GM12878 (cell line): ENCODE measurements around the gene EEF1AKMT3. TPM values are rescaled to one million over a fixed set of nuclear protein-coding genes. Genes with fewer than 3 reads are reported as not detected.

ENCODE experiments used
- ATAC-seq: fragments of 200-7000 bp; cut with Tn5 transposase; 3 replicates; pipeline ENCODE4 v1.9.1; 2020; ENCODE audit warnings: mild to moderate bottlenecking, moderate library complexity
- BruUV-seq: library from RNA; stranded (reverse); fragments of 400-500 nt; replicated peaks from 2 replicates; lab custom pipeline; 2021; lab: Mats Ljungman, UMichigan
- CTCF ChIA-PET: fragments of 300-600 bp; sonication (Branson Sonifier 250); formaldehyde crosslinking; extraction: SDS; loops from one replicate; lab custom pipeline; 2021; ENCODE audit warnings: inconsistent platforms; lab: Yijun Ruan, JAX
- POLR2A ChIA-PET: fragments of 350-600 bp; formaldehyde crosslinking; extraction: SDS; loops from one replicate; lab custom pipeline; 2021; ENCODE audit warnings: inconsistent platforms; lab: Charles Lee
- RAD21 ChIA-PET: fragments of 300-600 bp; sonication (Branson Sonifier 250); formaldehyde crosslinking; loops from one replicate; lab custom pipeline; 2023; ENCODE audit warnings: antibody characterized with exemption; ENCODE audit not compliant: unreplicated experiment; lab: Charles Lee
- SMC1A ChIA-PET: fragments of 300-600 bp; sonication (Branson Sonifier 250); formaldehyde crosslinking; loops from one replicate; lab custom pipeline; 2023; ENCODE audit not compliant: unreplicated experiment, uncharacterized antibody; lab: Charles Lee
- DNase-seq: peaks from one replicate; pipeline ENCODE4 v3.0.0-alpha.2; 2011; ENCODE audit warnings: low read depth, low spot score
- FAIRE-seq: peaks from 3 replicates; lab custom pipeline; 2011; peaks lifted over from hg19 to GRCh38; lab: Jason Lieb, UNC
- H2AFZ ChIP-seq: 2 replicates; pipeline ENCODE4 v1.6.0; 2011; ENCODE audit warnings: low read depth, low read length, control low read depth; ENCODE audit not compliant: control insufficient read depth
- H3K27ac ChIP-seq: 2 replicates; pipeline ENCODE4 v1.5.1; 2011; ENCODE audit warnings: control low read depth; ENCODE audit not compliant: control insufficient read depth, insufficient read depth
- H3K27me3 ChIP-seq, 2 experiments: replicated peaks in 1 of 2; 2 replicates each; pipeline versions ENCODE4 v1.6.0 to v1.6.1; 2011; ENCODE audit warnings: low read length in 1 of 2; ENCODE audit not compliant: control insufficient read depth in 2 of 2, insufficient read depth in 2 of 2
- H3K36me3 ChIP-seq, 2 experiments: 2 replicates each; pipeline ENCODE4 v1.5.1; 2011; ENCODE audit warnings: low read length in 1 of 2; ENCODE audit not compliant: control insufficient read depth in 2 of 2, insufficient read depth in 2 of 2
- H3K4me1 ChIP-seq: 2 replicates; pipeline ENCODE4 v1.6.1; 2011; ENCODE audit warnings: mild to moderate bottlenecking, low read length, moderate library complexity, mixed read lengths; ENCODE audit not compliant: control insufficient read depth, insufficient read depth
- H3K4me2 ChIP-seq: 2 replicates; pipeline ENCODE4 v1.6.0; 2011; ENCODE audit warnings: control low read depth; ENCODE audit not compliant: control insufficient read depth, insufficient read depth
- H3K4me3 ChIP-seq: fragments of 200-600 bp; sonication (generic); 2 replicates; pipeline ENCODE4 v1.5.1; 2016
- H3K79me2 ChIP-seq: 2 replicates; pipeline ENCODE4 v1.6.0; 2011; ENCODE audit warnings: low read length; ENCODE audit not compliant: control insufficient read depth, insufficient read depth
- H3K9ac ChIP-seq: 2 replicates; pipeline ENCODE4 v1.8.0; 2011; ENCODE audit warnings: low read length, control low read depth, mixed read lengths; ENCODE audit not compliant: control insufficient read depth, insufficient read depth
- H3K9me3 ChIP-seq: replicated peaks from 3 replicates; pipeline ENCODE4 v1.5.1; 2011; ENCODE audit warnings: mild to moderate bottlenecking, low read length; ENCODE audit not compliant: control insufficient read depth, insufficient read depth
- H4K20me1 ChIP-seq: 2 replicates; pipeline ENCODE4 v1.6.0; 2011; ENCODE audit not compliant: control insufficient read depth, insufficient read depth
- CHD4 ChIP-seq: fragments of 200-600 bp; sonication (generic); IDR thresholded peaks from 2 replicates; pipeline ENCODE4 v1.6.1; 2016; ENCODE audit warnings: mild to moderate bottlenecking
- CREM ChIP-seq: IDR thresholded peaks from 2 replicates; pipeline ENCODE4 v1.6.1; 2014; ENCODE audit warnings: antibody characterized with exemption, low read depth
- EED ChIP-seq: sonication (generic); IDR thresholded peaks from 2 replicates; pipeline ENCODE4 v1.6.1; 2016; ENCODE audit warnings: antibody characterized with exemption, low read depth
- GATAD2B ChIP-seq: fragments of 450-650 bp; conservative IDR thresholded peaks from 2 replicates; pipeline ENCODE4 v1.6.1; 2017; ENCODE audit warnings: low read depth, mild to moderate bottlenecking, moderate library complexity
- KLF5 ChIP-seq: fragments of 450-650 bp; IDR thresholded peaks from 2 replicates; pipeline ENCODE4 v1.6.1; 2014; ENCODE audit warnings: mild to moderate bottlenecking; ENCODE audit not compliant: partially characterized antibody
- PAX5 ChIP-seq: IDR thresholded peaks from 2 replicates; pipeline ENCODE4 v1.6.1; 2011; ENCODE audit warnings: low read depth, low read length, borderline replicate concordance
- SIN3A ChIP-seq: IDR thresholded peaks from 2 replicates; pipeline ENCODE4 v1.6.1; 2012; ENCODE audit warnings: low read depth, low read length, improper control_type of control experiment
- SMAD5 ChIP-seq: IDR thresholded peaks from 2 replicates; pipeline ENCODE4 v1.6.1; 2016; ENCODE audit warnings: antibody characterized with exemption, low read depth
- SREBF2 ChIP-seq: IDR thresholded peaks from 2 replicates; pipeline ENCODE4 v1.6.1; 2012; ENCODE audit warnings: mild to moderate bottlenecking, low read length
- TARDBP ChIP-seq: IDR thresholded peaks from 2 replicates; pipeline ENCODE4 v1.6.1; 2016; ENCODE audit warnings: borderline replicate concordance
- WGBS: methylation state at CpG from one replicate; pipeline ENCODE4 v1.1.6; 2016; ENCODE audit warnings: low lambda C conversion rate; ENCODE audit not compliant: insufficient replicate concordance, insufficient coverage; ENCODE audit errors: missing lambda C conversion rate; 5-methylcytosine and 5-hydroxymethylcytosine counted together
- in situ Hi-C: fragments of 300-500 bp; cut with MboI; formaldehyde crosslinking; loops from 9 replicates; pipeline ENCODE4 v1.14.3; 2018; ENCODE audit warnings: mixed read lengths
- intact Hi-C: fragments of 100-400 bp; cut with micrococcal nuclease; formaldehyde crosslinking; loops from one replicate; pipeline ENCODE4 v1.14.2; 2022; ENCODE audit not compliant: unreplicated experiment
- polyA plus RNA-seq, 11 experiments: library from polyadenylated mRNA; depleted of rRNA in 4 of 11; unstranded in 6 of 11; stranded (reverse) in 5 of 11; fragments of >200 nt; fragmentation: Nextera tagmentation in 4 of 11; fragmentation: Illumina TruSeq in 1 of 11; extraction: Ambion mirVana in 4 of 11; extraction: Trizol in 1 of 11; gene quantifications; 1 replicate in 1 of 11; 2 replicates in 10 of 11; pipeline versions ENCODE4 v1.2.1 to v1.2.3, GENCODE V29; 2011 to 2016; ENCODE audit warnings: inconsistent platforms in 2 of 11, missing spikeins in 2 of 11, low read depth in 1 of 11
- total RNA-seq, 4 experiments: library from RNA; depleted of rRNA in 3 of 4; stranded (reverse); fragments of >200 nt in 3 of 4; fragmentation: Illumina TruSeq in 1 of 4; extraction: Trizol in 1 of 4; gene quantifications; 2 replicates each; pipeline versions ENCODE4 v1.2.1 to v1.2.3, GENCODE V29; 2013 to 2021
- TF ChIP-seq, protein P1 (sequence below): IDR thresholded peaks from 2 replicates; pipeline ENCODE4 v1.6.1; 2011; ENCODE audit warnings: low read depth, mild to moderate bottlenecking, low read length, moderate library complexity, borderline replicate concordance; ENCODE audit errors: extremely low read depth
- TF ChIP-seq, protein P2 (sequence below): fragments of 450-650 bp; IDR thresholded peaks from 2 replicates; pipeline ENCODE4 v1.6.1; 2017; ENCODE audit warnings: antibody characterized with exemption, mild to moderate bottlenecking, moderate library complexity
- TF ChIP-seq, protein P3 (sequence below): IDR thresholded peaks from 2 replicates; pipeline ENCODE4 v1.6.1; 2012; ENCODE audit warnings: low read depth, low read length, improper control_type of control experiment

Gene EEF1AKMT3
- total and polyA plus RNA-seq, 10 of the 15 experiments (the other 5 are each of a cell fraction or from before 2014, with no cell fraction given): 1.2 to 8.2 (median 3.5) TPM

DNA sequence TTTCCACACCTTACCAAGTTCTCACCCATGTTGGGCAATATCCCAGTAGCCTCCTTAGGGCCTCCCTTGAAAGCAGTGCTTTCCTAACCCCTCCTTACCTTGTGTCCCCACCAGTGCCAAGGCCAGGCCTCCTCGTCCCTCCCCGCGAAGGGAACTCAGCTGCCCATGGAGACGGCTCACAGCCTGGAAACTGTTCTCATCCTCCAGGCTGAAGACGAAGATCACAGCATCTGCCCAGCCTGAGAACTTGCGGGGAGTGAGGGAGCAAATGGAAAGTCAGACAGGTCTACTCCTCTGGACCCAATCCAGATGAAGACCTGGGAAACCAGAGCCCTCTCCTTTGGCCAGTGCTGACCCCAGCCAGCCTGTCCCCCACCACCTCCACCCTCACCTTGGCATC is 38.5 kb upstream of the EEF1AKMT3 start:
- H3K9ac ChIP-seq: no peak overlapping the region
- no peaks in the 10 kb centered on the region for H3K4me1 ChIP-seq
- no peak for DNase-seq
- H4K20me1 ChIP-seq: no peaks in the 10 kb centered on the region
- no peak for ATAC-seq
- no peaks in the 10 kb centered on the region for H3K27me3 ChIP-seq
- intact Hi-C loops (no loop called here), in situ Hi-C loops (no loop called here)
- H2AFZ ChIP-seq: no peak overlapping the region
- BruUV-seq: no TSS peak
- ChIA-PET POLR2A (interaction anchor here (0.6 kb wide), 1 partner anchor 12 kb away, joined by 3 read pairs; no protein-coding TSS in a partner anchor), CTCF (no interaction called here), RAD21 (no interaction called here), SMC1A (no interaction called here)
- no peak for TF ChIP-seq KLF5
- H3K4me2 ChIP-seq: no peak overlapping the region
- no peaks in the 10 kb centered on the region for H3K9me3 ChIP-seq
- 98% methylated on average over 6 of the region's 6 CpGs for WGBS
- H3K36me3 ChIP-seq: peaks cover 4 to 12% of the 10 kb centered on the region in 2 experiments
- FAIRE-seq: no peak
- no peaks in the 10 kb centered on the region for H3K79me2 ChIP-seq
- no peak overlapping the region for H3K4me3 ChIP-seq
- H3K27ac ChIP-seq: no peak overlapping the region

DNA sequence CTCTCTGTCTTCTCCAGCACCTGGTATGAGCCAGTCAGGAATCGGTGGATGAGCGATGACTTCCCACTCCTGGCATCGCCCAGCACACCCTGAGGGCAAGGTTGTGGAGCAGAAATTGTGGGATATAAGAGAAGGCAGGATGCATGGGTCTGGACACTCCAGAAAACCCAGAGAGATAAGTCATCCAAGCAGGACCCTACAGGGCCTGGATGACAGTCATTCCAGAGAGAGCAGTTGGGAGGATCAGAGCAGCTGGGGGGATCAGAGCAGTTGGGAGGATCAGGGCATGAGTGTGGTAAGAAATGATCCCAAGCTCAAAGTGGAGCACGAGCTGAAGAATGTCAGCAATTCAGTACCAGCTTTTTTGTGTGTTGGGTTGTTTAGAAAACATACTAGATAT is 37.8 kb upstream of the EEF1AKMT3 start:
- H3K79me2 ChIP-seq: 0 out of 2 replicates have a peak, but pooled peaks cover 1% of the 10 kb centered on the region
- H3K9ac ChIP-seq: no peak overlapping the region
- DNase-seq: no peak
- no peak overlapping the region for H3K27ac ChIP-seq
- TF ChIP-seq TARDBP (no peak), GATAD2B (no peak), SIN3A (no peak), CREM (no peak), PAX5 (no peak), EED (no peak), SREBF2 (no peak), SMAD5 (no peak), CHD4 (no peak)
- TF ChIP-seq, protein P1, sequence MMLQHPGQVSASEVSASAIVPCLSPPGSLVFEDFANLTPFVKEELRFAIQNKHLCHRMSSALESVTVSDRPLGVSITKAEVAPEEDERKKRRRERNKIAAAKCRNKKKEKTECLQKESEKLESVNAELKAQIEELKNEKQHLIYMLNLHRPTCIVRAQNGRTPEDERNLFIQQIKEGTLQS: no peak
- TF ChIP-seq, protein P2, sequence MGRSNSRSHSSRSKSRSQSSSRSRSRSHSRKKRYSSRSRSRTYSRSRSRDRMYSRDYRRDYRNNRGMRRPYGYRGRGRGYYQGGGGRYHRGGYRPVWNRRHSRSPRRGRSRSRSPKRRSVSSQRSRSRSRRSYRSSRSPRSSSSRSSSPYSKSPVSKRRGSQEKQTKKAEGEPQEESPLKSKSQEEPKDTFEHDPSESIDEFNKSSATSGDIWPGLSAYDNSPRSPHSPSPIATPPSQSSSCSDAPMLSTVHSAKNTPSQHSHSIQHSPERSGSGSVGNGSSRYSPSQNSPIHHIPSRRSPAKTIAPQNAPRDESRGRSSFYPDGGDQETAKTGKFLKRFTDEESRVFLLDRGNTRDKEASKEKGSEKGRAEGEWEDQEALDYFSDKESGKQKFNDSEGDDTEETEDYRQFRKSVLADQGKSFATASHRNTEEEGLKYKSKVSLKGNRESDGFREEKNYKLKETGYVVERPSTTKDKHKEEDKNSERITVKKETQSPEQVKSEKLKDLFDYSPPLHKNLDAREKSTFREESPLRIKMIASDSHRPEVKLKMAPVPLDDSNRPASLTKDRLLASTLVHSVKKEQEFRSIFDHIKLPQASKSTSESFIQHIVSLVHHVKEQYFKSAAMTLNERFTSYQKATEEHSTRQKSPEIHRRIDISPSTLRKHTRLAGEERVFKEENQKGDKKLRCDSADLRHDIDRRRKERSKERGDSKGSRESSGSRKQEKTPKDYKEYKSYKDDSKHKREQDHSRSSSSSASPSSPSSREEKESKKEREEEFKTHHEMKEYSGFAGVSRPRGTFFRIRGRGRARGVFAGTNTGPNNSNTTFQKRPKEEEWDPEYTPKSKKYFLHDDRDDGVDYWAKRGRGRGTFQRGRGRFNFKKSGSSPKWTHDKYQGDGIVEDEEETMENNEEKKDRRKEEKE: no peak
- TF ChIP-seq, protein P3, sequence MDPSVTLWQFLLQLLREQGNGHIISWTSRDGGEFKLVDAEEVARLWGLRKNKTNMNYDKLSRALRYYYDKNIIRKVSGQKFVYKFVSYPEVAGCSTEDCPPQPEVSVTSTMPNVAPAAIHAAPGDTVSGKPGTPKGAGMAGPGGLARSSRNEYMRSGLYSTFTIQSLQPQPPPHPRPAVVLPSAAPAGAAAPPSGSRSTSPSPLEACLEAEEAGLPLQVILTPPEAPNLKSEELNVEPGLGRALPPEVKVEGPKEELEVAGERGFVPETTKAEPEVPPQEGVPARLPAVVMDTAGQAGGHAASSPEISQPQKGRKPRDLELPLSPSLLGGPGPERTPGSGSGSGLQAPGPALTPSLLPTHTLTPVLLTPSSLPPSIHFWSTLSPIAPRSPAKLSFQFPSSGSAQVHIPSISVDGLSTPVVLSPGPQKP: no peak
- H2AFZ ChIP-seq: no peak overlapping the region
- intact Hi-C loops (no loop called here), in situ Hi-C loops (no loop called here)
- no TSS peak for BruUV-seq
- H3K27me3 ChIP-seq: no peaks in the 10 kb centered on the region
- no peaks in the 10 kb centered on the region for H4K20me1 ChIP-seq
- ATAC-seq: no peak
- FAIRE-seq: no peak
- ChIA-PET RAD21 (no interaction called here), POLR2A (no interaction called here), SMC1A (no interaction called here), CTCF (no interaction called here)
- no peak overlapping the region for H3K4me2 ChIP-seq
- peaks cover 4 to 12% of the 10 kb centered on the region in 2 experiments for H3K36me3 ChIP-seq
- no peaks in the 10 kb centered on the region for H3K9me3 ChIP-seq
- WGBS: 93% methylated on average over 4 of the region's 4 CpGs
- no peaks in the 10 kb centered on the region for H3K4me1 ChIP-seq
- no peak overlapping the region for H3K4me3 ChIP-seq
